B cell (primary cell): ENCODE data around the gene LMLN. TPM values are rescaled to one million over a fixed set of nuclear protein-coding genes. Genes with fewer than 3 reads are reported as not detected.

ENCODE experiments used
- ATAC-seq: fragments of 200-7000 bp; cut with Tn5 transposase; one replicate; pipeline ENCODE4 v1.10.0; 2021; ENCODE audit warnings: low read depth, mild to moderate bottlenecking, moderate number of reproducible peaks, moderate library complexity
- CTCF ChIA-PET: fragments of 350-600 bp; sonication (Branson Sonifier 250); formaldehyde crosslinking; loops from one replicate; lab custom pipeline; 2021; ENCODE audit warnings: antibody characterized with exemption, inconsistent platforms; lab: Charles Lee
- POLR2A ChIA-PET: fragments of 350-600 bp; sonication (Branson Sonifier 250); formaldehyde crosslinking; loops from one replicate; lab custom pipeline; 2021; ENCODE audit warnings: antibody characterized with exemption; lab: Charles Lee
- DNase-seq: peaks from one replicate; pipeline ENCODE4 v3.0.0; 2013
- H2AFZ ChIP-seq: 2 replicates; pipeline ENCODE4 v1.6.1; 2012; ENCODE audit warnings: mild to moderate bottlenecking, low read depth, low read length; ENCODE audit not compliant: insufficient read depth, poor library complexity, severe bottlenecking
- H3K27ac ChIP-seq, 2 donors: 1 replicate in 1 of 2; 2 replicates in 1 of 2; pipeline ENCODE4 v1.5.1; 2012 to 2013; ENCODE audit warnings: low read length in 2 of 2, mild to moderate bottlenecking in 2 of 2, moderate library complexity in 1 of 2
- H3K27me3 ChIP-seq, 4 experiments: fragments of 200-600 bp in 1 of 4; sonication (generic) in 1 of 4; replicated peaks in 1 of 4; 1 replicate in 2 of 4; 2 replicates in 2 of 4; pipeline versions ENCODE4 v1.6.1 to v1.7.0; 2013 to 2016; ENCODE audit warnings: low read length in 3 of 4, mild to moderate bottlenecking in 2 of 4, mixed read lengths in 1 of 4, moderate library complexity in 1 of 4; ENCODE audit not compliant: insufficient read depth in 4 of 4, control insufficient read depth in 3 of 4; ENCODE audit errors: control extremely low read depth in 1 of 4
- H3K36me3 ChIP-seq, 2 experiments: replicated peaks in 1 of 2; 1 replicate in 1 of 2; 2 replicates in 1 of 2; pipeline versions ENCODE4 v1.6.1 to v1.7.1; 2013; ENCODE audit warnings: low read length in 1 of 2; ENCODE audit not compliant: insufficient read depth in 2 of 2, control insufficient read depth in 1 of 2; ENCODE audit errors: control extremely low read depth in 1 of 2, extremely low read depth in 1 of 2
- H3K4me1 ChIP-seq, 2 donors: fragments of 200-600 bp in 1 of 2; sonication (generic) in 1 of 2; 1 replicate in 1 of 2; 2 replicates in 1 of 2; pipeline versions ENCODE4 v1.5.1 to v1.6.1; 2013 to 2017; ENCODE audit warnings: low read length in 2 of 2; ENCODE audit not compliant: control insufficient read depth in 2 of 2, insufficient read depth in 2 of 2
- H3K4me2 ChIP-seq: replicated peaks from 2 replicates; pipeline ENCODE3; 2012; ENCODE audit warnings: mild to moderate bottlenecking, low read depth, low read length; ENCODE audit not compliant: poor library complexity, severe bottlenecking
- H3K4me3 ChIP-seq, 5 experiments: fragments of 200-600 bp in 1 of 5; sonication (generic) in 1 of 5; 1 replicate in 3 of 5; 2 replicates in 2 of 5; pipeline versions ENCODE4 v1.5.1 to v1.7.0; 2011 to 2016; ENCODE audit warnings: low read length in 4 of 5, mild to moderate bottlenecking in 4 of 5, low read depth in 2 of 5, control low read depth in 1 of 5, moderate library complexity in 1 of 5; ENCODE audit not compliant: insufficient read depth in 1 of 5; ENCODE audit errors: control extremely low read depth in 1 of 5, extremely low read depth in 1 of 5
- H3K79me2 ChIP-seq: fragments of 200-600 bp; sonication (generic); one replicate; pipeline ENCODE4 v1.6.0; 2016; ENCODE audit warnings: low read length; ENCODE audit not compliant: control insufficient read depth, insufficient read depth
- H3K9ac ChIP-seq: fragments of 200-600 bp; sonication (generic); 2 replicates; pipeline ENCODE4 v1.6.1; 2017; ENCODE audit warnings: mild to moderate bottlenecking, low read length, moderate library complexity
- H3K9me3 ChIP-seq, 3 donors: one replicate each; pipeline versions ENCODE4 v1.6.1 to v1.7.1; 2013; ENCODE audit warnings: low read length in 2 of 3; ENCODE audit not compliant: control insufficient read depth in 2 of 3, insufficient read depth in 1 of 3; ENCODE audit errors: control extremely low read depth in 1 of 3
- H4K20me1 ChIP-seq: 2 replicates; pipeline ENCODE4 v1.6.0; 2012; ENCODE audit warnings: mild to moderate bottlenecking, low read length; ENCODE audit not compliant: insufficient read depth, control insufficient read depth, poor library complexity, severe bottlenecking
- H3K27ac Mint-ChIP-seq: one replicate; pipeline ENCODE4 v1.8.0; 2021; ENCODE audit warnings: mixed read lengths
- H3K27me3 Mint-ChIP-seq: one replicate; pipeline ENCODE4 v1.8.0; 2021; ENCODE audit warnings: mixed read lengths
- H3K4me1 Mint-ChIP-seq: one replicate; pipeline ENCODE4 v1.8.0; 2021; ENCODE audit warnings: mixed read lengths
- H3K4me3 Mint-ChIP-seq: one replicate; pipeline ENCODE4 v1.8.0; 2021; ENCODE audit warnings: mixed read lengths
- H3K9me3 Mint-ChIP-seq: one replicate; pipeline ENCODE4 v1.8.0; 2022; ENCODE audit warnings: mixed read lengths; ENCODE audit not compliant: insufficient read depth
- EZH2 ChIP-seq: IDR thresholded peaks from 2 replicates; pipeline ENCODE4 v1.6.1; 2012; ENCODE audit warnings: borderline replicate concordance, low read depth, mild to moderate bottlenecking, moderate library complexity, low read length; ENCODE audit not compliant: insufficient read depth, poor library complexity, severe bottlenecking
- WGBS: methylation state at CpG from one replicate; pipeline ENCODE4 v1.1.5; 2013; ENCODE audit warnings: missing lambda C conversion rate; ENCODE audit not compliant: insufficient coverage; 5-methylcytosine and 5-hydroxymethylcytosine counted together
- intact Hi-C: fragments of 100-400 bp; cut with micrococcal nuclease; formaldehyde crosslinking; loops from one replicate; pipeline ENCODE4 v1.10.0; 2022
- polyA plus RNA-seq: library from polyadenylated mRNA; depleted of rRNA; stranded (reverse); fragments of >200 nt; gene quantifications from 2 replicates; pipeline ENCODE4 v1.2.3, GENCODE V29; 2012
- total RNA-seq, 2 donors: library from RNA; stranded (reverse); fragments of 120-200 nt in 1 of 2; gene quantifications; 1 replicate in 1 of 2; 2 replicates in 1 of 2; pipeline versions ENCODE4 v1.2.3 to v1.2.4, GENCODE V29; 2013 to 2022
- TF ChIP-seq, protein P1 (sequence below): fragments of 200-600 bp; IDR thresholded peaks from one replicate; pipeline ENCODE4 v1.8.0; 2022; ENCODE audit warnings: antibody characterized with exemption, mild to moderate bottlenecking

Gene LMLN
- total and polyA plus RNA-seq, 2 donors (not counting 1 experiment from before 2014, with no cell fraction given): 1.4 to 6.7 TPM

DNA sequence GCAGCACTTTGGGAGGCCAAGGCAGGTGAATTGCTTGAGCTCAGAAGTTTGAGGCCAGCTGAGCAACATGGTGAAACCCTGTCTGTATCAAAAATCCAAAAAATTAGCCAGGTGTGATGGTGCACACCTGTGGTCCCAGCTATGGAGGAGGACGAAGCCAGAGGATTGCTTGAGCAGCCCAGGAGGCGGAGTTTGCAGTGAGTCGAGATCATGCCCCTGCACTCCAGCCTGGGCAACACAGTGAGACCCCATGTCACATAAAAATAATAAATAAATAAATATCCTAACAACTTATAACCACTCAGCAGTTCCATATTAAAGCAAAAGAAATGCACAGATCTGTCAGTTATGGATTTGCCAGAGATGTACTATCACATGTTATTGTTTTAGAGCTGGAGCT, 62.6 kb downstream of the LMLN start:
- Mint-ChIP-seq H3K9me3 (no peaks in the 10 kb centered on the region), H3K27me3 (no peaks in the 10 kb centered on the region), H3K4me1 (no peaks in the 10 kb centered on the region), H3K4me3 (no peak overlapping the region), H3K27ac (no peak overlapping the region)
- no peak for TF ChIP-seq EZH2
- TF ChIP-seq, protein P1, sequence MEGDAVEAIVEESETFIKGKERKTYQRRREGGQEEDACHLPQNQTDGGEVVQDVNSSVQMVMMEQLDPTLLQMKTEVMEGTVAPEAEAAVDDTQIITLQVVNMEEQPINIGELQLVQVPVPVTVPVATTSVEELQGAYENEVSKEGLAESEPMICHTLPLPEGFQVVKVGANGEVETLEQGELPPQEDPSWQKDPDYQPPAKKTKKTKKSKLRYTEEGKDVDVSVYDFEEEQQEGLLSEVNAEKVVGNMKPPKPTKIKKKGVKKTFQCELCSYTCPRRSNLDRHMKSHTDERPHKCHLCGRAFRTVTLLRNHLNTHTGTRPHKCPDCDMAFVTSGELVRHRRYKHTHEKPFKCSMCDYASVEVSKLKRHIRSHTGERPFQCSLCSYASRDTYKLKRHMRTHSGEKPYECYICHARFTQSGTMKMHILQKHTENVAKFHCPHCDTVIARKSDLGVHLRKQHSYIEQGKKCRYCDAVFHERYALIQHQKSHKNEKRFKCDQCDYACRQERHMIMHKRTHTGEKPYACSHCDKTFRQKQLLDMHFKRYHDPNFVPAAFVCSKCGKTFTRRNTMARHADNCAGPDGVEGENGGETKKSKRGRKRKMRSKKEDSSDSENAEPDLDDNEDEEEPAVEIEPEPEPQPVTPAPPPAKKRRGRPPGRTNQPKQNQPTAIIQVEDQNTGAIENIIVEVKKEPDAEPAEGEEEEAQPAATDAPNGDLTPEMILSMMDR: no peak
- no peak for ATAC-seq
- no peaks in the 10 kb centered on the region for H3K9me3 ChIP-seq
- WGBS: 93% methylated on average over 2 of the region's 3 CpGs
- no peaks in the 10 kb centered on the region for H3K4me1 ChIP-seq
- no peak overlapping the region for H3K9ac ChIP-seq
- POLR2A ChIA-PET: no interaction called here
- no peak overlapping the region for H3K4me2 ChIP-seq
- H2AFZ ChIP-seq: no peak overlapping the region
- H3K36me3 ChIP-seq: no peaks in the 10 kb centered on the region
- H4K20me1 ChIP-seq: no peaks in the 10 kb centered on the region
- no peaks in the 10 kb centered on the region for H3K27me3 ChIP-seq
- CTCF ChIA-PET: interaction anchor here (0.6 to 1.5 kb wide), 2 partner anchors 58 to 905 kb away, joined by 3 read pairs; no protein-coding TSS in a partner anchor
- H3K4me3 ChIP-seq: no peak overlapping the region
- no peak overlapping the region for H3K27ac ChIP-seq
- intact Hi-C loops: no loop called here
- DNase-seq: no peak
- no peaks in the 10 kb centered on the region for H3K79me2 ChIP-seq

DNA sequence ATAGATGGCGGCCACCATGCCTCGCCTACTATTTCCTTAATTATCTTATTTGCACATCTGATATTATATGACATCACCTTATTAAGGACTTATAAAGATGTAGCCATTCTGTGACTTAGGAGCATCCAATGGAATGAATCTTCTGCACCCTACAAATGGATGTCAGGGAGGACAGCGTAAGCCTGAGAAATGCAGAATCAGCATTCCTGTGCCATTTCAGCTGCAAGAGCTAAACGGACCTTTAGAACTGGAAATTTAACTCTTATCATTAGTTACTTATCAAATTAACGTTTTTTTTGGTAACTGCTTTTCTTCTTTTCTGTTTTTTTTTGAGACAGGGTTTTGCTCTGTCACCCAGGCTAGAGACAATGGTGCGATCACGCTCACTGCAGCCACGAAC, 65.6 kb downstream of the LMLN start:
- Histone ChIP-seq H4K20me1 (no peaks in the 10 kb centered on the region), H3K27ac (no peak overlapping the region), H3K36me3 (no peaks in the 10 kb centered on the region), H3K4me1 (no peaks in the 10 kb centered on the region), H3K4me2 (no peak overlapping the region), H3K9ac (no peak overlapping the region), H3K4me3 (no peak overlapping the region), H3K9me3 (no peaks in the 10 kb centered on the region), H2AFZ (no peak overlapping the region), H3K79me2 (no peaks in the 10 kb centered on the region), H3K27me3 (no peaks in the 10 kb centered on the region)
- intact Hi-C loops: no loop called here
- Mint-ChIP-seq H3K27ac (no peak overlapping the region), H3K9me3 (no peaks in the 10 kb centered on the region), H3K4me1 (no peaks in the 10 kb centered on the region), H3K4me3 (no peak overlapping the region), H3K27me3 (no peaks in the 10 kb centered on the region)
- DNase-seq (no peak), ATAC-seq (no peak)
- no peak for TF ChIP-seq EZH2
- TF ChIP-seq, protein P1: no peak
- ChIA-PET POLR2A (no interaction called here), CTCF (interaction anchor here (0.9 kb wide), 1 partner anchor 8 kb away, joined by 3 read pairs; no protein-coding TSS in a partner anchor)
- WGBS: 100% methylated on average over 5 of the region's 8 CpGs
